Right renal cortex interstitium (tissue), 3 donors: Measurements from ENCODE around the gene PCDH11Y. TPM values are rescaled to one million over a fixed set of nuclear protein-coding genes. Genes with fewer than 3 reads are reported as not detected.
"Not testable (repeated sequence)": the region's sequence is repeated elsewhere in the genome, so short reads cannot be mapped to it uniquely, and the experiment has no call there.

Source experiments
- DNase-seq, 3 donors: peaks; one replicate each; pipeline ENCODE4 v3.0.0-alpha.2; 2013; ENCODE audit warnings: low read depth in 3 of 3, low spot score in 2 of 3
- polyA plus RNA-seq, 3 donors: library from polyadenylated mRNA; unstranded; fragments of 120-200 nt; gene quantifications; one replicate each; pipeline ENCODE4 v1.2.1, GENCODE V29; 2013; ENCODE audit not compliant: insufficient read length in 3 of 3

The PCDH11Y gene
- polyA plus RNA-seq = 1 to 10 TPM in 1 of 3 donors, under 1 TPM in 2; 0.54 to 1.5 (median 0.82) TPM

GRCh38 chrY:5000057-5000456 lies at the start of gene PCDH11Y:
Gene PCDH11Y, plus strand, starts transcription at chrY:5000296. Its CDS starts 56,804 bp downstream, at chrY:5057100.
- DNase-seq = peak in 1 of 3 donors; percentile 8

- DNase-seq = not testable (repeated sequence)
Measured at GRCh38 chrY:4967894-4968293, 32.2 kb upstream of the PCDH11Y start.

DNA sequence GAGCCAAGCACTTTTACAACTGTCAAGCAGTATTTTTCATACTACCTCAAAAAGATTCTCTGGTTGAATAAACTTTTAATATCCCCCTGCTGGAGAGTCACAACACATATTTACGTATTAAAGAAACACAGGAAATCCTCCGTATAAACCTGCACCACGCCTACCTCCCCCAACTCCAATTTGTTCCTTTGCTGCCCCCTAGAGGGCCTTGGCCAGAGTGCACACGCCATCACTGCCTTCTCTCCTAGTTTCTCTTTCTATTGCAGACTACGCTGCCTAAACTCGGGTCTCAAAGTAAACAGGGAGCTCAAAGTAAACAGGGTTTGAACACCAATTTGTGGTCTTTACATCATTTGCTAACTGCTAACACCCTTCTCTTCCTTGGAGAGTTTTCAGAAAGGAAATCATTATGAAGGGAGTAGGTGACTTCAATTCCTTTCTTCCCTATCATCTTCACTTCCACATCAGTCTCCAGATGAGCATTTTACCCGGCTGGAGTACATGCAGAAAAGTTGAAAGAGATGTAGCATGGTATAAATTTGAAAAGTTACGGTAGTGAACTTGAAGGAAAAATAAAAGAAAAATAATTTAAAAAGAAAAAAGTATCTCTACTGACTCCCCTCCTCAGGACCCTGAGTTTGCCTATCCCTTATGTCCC lies 8.2 kb upstream of the PCDH11Y start:
- DNase-seq = not testable (repeated sequence)

DNA sequence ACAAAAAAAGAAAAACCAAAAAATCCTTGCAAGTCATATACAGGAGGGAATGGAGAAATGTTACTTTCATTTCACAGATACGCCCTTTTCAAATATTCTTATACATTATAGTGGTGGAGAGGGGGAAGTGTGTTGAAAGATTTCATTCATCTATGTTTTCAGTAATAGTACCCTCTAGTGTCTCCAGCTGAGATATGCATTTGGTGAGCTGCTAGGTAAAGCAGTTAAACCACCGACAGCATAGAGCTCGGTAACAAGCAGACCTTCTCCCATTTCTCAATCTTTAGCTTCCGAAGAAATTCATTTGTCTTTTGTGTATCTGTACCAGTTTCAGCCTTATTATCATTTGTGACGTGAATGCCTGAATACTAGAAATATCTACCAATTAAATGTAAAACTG lies 5.2 kb upstream of the PCDH11Y start:
- not testable (repeated sequence) for DNase-seq

DNA sequence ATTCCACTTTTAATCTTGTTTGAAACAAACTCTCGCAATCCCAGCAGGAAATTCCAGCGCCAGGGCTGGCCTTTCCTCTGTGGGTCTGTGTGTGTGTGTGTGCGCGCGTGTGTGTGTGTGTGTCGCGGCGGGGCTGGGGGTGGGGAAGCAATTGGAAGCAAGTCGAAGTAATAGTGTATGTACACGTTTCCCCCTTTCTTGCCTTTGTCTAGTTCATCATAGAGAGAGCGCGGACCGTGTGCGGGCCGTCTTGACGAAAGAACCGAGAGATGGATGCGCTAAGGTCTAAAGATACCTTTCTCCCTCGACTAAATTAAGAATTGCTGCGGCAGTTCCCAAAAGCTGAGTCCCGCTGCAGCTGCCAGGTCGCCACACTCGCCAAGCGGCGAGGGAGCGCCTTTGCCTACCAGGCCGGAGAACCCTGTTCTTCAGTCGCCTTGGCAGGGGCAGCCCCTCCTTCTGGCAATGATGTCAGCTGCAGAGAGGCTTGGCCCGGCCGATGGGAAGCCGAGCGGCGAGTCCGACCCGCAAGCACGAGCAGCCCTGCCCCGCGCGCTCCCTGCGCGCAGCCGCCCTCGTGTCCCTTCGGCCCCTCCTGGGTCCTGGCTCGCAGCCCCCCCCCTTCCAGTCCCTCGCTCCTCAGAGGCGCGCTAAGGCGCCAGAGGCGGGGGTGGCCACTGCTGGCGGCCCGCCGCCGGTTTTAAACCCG lies 2.5 kb downstream of the PCDH11Y start:
- not testable (repeated sequence) for DNase-seq

- DNase-seq = not testable (repeated sequence)
Measured at GRCh38 chrY:5038972-5039523, 39.0 kb downstream of the PCDH11Y start.

DNA sequence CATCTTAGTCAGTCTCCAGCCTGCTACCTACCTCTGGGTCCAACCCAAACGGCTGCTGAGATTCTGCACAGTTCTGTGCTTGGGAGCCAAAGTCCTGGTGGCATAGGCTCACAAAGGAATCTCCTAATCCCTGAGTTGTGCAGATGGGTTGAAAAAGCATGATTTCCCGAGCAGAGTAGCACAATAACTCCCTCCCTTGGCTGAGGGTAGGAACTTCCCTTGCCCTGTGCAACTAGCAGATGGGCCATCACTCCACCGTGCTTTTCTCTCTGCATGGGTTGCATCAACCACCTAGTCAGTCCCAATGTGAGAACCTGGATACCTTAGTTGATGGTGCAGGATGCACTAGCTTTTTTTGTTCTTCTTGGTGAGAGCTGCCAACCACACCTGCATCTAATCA lies 82.9 kb downstream of the PCDH11Y start:
- DNase-seq = not testable (repeated sequence)

DNA sequence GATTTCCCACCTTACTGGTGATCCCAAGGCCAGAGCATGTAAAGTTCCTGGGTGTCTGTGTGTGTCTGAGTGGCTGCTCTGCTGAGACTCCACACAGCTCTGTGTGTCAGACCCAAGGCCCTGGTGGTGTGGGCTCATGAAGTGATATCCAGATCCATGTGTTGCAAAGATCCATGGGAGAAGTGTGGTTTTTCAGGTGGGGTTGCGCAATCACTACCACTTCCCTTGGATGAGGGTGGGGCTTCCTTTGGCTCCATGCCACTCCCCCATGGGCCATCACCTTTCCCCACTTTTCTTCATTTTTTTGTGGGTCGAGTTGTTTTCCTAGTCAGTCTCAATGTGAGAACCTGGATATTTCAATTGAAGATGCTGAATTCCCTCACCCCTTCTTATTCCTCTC lies 182.9 kb downstream of the PCDH11Y start:
- DNase-seq = not testable (repeated sequence)

DNA sequence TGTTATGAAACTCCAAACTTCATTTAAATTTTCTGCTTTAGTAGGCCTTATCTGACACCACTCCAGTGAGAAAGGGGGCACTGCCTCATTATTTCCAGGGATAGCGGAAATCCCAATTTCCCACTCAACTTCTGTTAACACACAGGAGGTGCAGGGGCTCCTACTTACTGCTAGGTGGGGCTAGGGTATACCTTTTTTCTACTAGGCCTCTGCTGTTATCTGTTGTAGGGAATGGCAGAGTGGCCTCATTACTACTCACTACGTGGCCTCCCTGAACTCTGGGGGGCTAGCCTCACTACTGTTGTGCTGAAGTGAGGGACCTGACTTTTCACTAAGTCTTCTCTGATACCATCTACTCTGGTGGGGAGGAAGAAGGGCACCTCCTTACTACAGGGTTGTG lies 215.0 kb downstream of the PCDH11Y start:
- DNase-seq = not testable (repeated sequence)

GRCh38 chrY:5324931-5325330 lies 324.8 kb downstream of the PCDH11Y start:
- DNase-seq = not testable (repeated sequence)

DNA sequence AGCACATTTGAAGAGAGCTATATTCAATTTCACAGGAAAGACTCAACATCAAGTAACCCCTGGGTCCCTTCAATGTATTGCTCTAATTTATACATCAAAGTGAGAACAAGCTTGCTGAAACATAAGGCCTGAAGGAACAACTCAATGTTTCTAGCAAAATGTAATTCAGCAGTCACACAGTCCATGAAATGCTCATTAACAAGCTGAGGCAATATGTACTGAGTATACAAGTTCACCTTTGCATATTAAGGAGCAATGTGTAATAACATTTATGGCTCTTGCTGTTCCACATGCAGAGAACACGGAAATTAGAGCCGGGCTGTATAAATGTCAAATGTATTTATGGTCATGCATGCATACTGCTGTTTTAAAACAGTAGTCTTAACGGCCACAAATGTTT lies 342.1 kb downstream of the PCDH11Y start:
- DNase-seq = not testable (repeated sequence)

DNA sequence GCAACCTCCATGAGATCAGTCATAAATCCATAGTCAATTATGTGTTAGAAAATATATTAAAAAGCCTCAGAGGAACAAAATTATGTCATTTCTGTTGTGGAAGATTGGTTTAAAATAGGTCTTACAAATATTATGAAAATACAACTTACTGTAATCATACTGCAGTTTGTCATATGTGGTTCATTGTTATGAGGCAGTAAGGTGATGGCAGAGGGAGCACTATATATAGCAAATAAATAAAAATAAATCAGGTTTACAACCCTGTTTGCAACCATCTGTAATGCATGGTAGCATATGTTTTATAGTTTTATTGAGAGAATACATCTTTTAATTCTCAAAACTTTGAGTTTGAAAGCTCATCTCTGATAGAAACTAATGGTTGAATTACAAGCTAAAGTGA lies 543.6 kb downstream of the PCDH11Y start:
- DNase-seq = not testable (repeated sequence)

GRCh38 chrY:5638589-5638988 lies 638.5 kb downstream of the PCDH11Y start:
- DNase-seq = not testable (repeated sequence)

DNA sequence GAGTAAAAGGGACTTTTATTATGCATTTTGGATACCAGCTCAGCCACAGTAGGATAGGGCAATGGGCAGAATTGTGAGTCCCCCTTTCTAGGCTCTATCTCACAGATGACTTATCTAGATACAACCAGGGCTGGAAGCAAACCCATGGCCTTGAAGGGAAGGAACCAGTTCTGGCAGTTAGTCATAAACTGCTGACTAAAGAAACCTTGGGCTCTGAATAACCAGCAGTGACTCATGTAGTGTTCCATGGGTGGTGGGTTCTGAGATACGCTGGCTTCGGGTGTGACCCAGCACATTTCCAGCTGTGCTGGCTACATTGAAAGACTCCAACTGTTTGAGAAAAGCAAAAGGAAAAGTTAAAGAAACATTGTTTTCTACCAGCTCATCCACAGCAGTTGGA lies 679.2 kb downstream of the PCDH11Y start:
- DNase-seq = not testable (repeated sequence)

- DNase-seq = not testable (repeated sequence)
Measured at GRCh38 chrY:5708727-5709126, 708.6 kb downstream of the PCDH11Y start.

GRCh38 chrY:5709788-5710381 lies 709.8 kb downstream of the PCDH11Y start:
- not testable (repeated sequence) for DNase-seq

DNA sequence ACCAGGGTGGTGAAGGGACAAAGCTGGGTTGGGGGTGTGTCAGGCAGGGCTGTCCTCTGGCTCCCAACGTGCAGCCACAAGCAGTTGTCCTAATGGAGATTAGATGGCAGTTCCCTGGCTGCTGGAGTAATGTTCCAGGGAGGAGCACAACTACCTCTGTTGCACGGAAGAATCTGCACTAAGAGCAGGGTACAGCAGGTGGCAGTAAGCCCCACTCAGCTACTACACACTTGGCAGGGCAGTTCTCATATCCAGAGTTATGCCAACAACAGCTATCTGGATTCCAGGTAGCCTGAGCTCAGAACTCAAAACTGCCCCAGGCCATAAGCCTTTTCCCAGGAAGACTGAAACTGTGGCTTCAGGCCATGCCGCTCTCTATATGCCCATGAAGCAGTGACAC lies 761.3 kb downstream of the PCDH11Y start:
- not testable (repeated sequence) for DNase-seq

GRCh38 chrY:5776485-5776884 lies 776.4 kb downstream of the PCDH11Y start:
- DNase-seq = not testable (repeated sequence)
